HG02623 (cell line): ENCODE measurements around the gene CTNNA3.

Experiments
- ATAC-seq: cut with Tn5 transposase; IDR thresholded peaks from one replicate; pipeline ENCODE4 v1.9.1; 2021; ENCODE audit warnings: moderate library complexity; ENCODE audit not compliant: unreplicated experiment

Gene CTNNA3

DNA sequence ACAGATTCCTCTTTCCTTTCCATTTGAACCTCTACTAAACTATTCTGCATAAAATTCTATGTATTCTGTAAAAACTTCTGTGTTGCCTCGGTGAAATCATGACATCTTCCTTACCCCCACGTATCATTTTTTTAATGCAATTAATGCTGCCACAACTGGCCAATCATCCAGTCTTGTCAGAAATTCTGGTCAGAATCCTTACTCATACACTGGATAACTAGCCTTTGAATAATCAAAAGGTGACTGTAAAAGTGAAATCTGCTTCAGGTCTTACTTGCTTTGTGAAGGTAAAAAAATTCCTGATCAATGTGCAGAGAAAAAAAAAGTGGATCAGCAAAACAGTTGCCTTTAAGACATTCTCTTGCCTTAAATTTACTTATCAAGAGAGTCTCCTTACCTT lies 859.2 kb downstream of the CTNNA3 start:
- no peak for ATAC-seq

DNA sequence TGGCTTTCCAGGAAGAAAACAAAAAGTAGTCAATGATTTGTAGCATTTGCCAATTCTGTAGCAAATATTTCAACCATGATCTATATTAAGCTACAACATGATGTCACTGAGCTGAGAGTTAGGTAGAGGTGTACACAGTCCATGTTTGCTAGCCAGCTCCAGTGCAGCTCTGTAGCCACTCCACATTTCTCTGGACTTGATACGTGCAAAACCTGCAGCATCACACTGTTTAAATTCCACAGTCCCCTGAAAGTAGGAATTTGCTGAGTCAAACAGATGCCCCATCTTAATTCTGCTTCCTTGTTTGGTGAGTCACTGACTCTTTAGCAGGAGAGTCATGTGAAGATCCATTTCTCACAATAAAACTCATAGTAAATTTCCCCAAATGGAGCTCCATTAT lies 859.9 kb downstream of the CTNNA3 start:
- no peak for ATAC-seq

DNA sequence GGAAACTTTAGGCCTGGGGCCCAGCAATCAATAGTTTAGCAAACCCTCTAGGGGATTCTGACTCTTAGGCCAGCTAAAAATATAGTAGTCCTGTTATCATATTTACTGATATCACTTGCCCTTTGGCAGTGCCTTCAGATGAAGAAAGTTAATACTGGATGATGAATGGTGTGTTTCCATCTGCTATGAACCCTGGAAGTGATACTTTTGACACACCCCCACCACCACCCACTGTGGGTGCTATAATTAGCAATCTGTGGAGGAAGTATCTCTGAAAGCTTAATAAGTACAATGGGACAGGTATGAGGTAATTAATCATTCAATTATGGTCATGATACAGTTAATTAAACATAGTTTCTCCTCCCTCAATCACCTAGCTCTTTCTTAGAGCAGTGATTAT lies 860.6 kb downstream of the CTNNA3 start:
- ATAC-seq = no peak

DNA sequence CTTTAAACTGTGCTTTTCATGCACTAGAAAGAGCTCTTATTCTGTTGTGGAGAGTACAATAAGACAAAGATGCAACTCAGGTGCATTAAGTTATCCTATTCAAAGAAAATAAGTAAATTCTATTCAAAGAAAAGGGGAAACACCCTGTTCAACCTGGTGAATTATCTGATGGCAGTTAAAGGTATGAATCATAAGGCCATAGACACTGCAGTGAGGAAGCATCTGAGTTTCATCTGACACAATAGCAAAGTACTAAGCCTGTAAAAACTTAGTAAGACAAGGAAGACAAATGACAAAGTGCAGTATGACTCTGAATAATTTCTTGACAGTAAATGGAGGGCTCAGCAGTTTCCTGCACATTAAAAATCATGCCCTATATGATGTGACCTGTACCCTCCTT lies 861.2 kb downstream of the CTNNA3 start:
- ATAC-seq = no peak

DNA sequence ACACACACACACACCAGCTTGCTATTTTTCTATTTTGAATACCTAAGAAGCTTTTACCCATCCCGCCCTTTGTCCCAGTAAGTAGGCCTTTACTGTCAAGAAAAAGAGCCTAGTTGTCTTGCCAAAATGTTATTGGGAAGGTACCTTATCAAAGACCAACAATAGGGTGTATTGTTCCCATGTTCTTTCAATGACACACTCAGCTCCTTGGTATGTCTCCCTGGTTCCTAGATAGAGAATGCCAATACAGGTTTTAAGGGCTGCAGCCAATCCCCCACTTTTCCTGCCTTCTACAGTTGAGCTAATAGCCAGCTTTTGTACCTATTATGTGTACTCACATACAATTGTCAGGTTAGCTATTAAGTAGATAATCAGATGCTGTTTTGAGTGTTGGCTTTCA lies 862.1 kb downstream of the CTNNA3 start:
- ATAC-seq = no peak

DNA sequence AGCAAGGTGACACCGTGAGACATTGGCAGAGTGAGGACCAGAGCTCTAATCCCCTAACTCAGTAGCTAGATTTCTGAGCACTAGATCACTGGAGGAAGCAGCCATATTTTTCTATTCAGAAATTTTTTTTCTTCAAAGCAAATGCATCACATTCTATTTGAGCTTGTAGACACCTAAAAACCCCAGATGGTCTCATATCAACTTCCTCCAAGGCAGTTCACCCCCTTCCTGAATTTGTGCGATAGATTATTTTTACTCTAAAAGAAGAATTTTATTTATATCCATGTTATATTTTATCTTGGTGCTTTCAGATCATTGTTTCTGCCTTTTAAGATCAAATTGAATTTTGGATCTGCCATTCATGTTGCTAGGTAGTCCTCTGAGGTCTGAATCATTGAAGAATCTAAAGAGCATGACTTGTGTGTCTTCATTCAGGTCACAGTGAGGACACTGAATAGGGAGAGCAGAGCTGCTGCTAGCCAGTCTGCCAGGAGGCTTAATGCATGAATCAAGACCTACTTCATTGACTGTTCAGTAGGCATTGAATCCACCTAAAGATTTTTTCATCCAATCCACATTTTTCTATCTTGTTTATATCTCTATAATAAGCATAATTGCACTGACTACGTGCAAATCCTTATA lies 863.1 kb downstream of the CTNNA3 start:
- no peak for ATAC-seq

DNA sequence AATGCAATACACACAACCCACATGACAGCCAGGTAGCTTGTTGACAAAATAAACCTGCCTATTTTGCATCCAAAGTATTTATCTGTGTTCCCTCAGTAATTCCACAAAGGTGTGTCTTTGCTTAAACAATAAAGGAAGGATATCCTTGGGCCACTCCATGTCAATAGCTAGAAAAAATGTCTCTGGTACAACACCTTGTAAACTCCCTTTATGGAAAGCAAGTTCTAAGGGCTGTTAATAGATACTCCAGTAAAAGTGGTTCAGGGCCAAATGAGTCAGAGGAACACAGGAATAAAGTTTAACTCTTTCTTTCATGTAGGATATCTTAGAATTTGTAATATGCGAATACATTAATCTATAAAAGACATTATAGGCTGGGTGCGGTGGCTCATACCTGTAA lies 867.0 kb downstream of the CTNNA3 start:
- ATAC-seq = no peak

DNA sequence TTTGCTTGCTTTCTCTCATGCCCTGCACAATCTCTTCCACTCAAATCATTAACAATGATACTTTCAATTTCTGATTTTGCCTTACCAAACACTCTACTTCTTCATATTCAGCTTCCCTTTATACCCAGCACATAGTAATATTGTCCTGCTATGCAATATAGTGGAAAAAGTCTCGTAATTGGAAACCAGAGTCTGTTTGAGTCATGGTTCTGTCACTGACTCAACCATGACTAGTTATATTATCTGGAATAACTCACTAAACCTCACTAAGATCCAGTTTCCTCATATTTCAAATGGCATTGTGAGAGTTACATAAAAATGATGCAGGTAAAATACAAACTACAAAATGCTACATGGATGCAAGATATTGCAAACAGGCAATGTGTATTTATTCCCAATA lies 868.6 kb downstream of the CTNNA3 start:
- ATAC-seq = no peak

DNA sequence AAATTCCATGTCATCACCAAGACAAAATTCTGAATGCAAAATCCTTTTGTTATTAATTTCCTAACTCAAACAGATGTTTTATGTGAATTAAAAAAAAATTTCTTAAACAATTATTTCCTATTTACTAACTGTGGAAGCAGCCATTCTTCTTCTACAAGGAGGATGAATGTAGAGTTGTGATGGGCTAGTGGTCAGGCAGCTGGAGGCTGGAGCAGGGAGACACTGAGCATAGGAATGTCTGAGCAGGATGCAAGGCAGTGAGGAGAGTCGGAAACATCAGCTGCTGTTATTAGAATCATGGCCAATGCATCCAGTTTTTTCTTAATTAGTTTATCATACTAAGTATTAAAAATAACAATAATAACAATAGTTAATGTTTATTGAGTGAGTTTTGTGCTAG lies 872.7 kb downstream of the CTNNA3 start:
- no peak for ATAC-seq

DNA sequence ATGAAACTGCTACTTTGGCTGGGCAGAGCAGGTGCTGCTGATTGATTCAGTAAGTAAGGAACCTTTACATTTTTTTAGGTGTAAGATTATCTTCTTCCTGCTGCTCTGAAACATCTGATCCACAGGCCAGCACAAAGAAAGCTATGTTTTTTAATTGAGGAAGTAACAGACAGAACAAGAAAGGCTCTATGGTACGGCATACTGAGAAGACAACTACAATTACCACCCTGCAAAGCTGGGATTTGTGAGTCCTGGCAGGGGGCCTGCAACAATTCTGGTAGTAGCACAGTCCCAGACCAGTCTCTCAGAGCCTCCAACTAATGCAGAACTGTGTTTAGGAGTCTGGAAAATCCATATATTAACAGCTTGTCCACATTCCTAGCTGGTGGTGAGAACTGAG lies 873.2 kb downstream of the CTNNA3 start:
- no peak for ATAC-seq

DNA sequence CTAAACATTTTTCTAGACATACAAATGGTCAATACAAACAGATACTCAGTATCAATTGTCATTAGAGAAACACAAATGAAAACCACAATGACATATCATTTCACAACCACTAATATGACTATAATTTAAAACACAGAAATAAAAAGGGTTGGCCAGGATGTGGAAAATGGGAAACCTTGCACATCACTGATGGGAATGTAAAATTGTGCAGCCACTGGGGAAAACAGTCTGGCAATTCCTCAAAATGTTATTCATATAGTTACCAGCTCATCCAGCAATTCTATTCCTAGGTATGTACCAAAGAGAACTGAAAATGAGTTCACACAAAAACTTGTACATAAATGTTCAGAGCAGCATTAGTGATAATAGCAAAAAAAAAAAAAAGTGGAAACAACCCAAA lies 876.3 kb downstream of the CTNNA3 start:
- no peak for ATAC-seq

DNA sequence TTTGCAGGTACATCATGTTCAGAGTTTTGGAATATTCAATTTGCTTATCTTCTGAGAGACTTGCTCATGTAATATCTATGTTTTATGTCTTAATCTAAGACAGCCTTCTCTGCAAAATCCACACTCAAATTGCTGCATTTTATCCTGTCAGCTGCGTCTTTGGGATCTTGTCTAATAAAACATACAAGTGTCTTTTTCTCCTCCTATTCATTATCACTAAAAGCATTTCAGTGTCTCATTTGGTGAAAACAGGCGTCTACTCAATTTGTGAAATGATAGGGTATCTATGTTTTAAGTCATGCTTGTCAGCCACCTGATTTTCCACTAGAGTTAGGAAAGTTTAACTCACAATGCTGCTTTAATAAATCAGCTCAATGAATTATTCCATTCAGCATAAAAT lies 882.9 kb downstream of the CTNNA3 start:
- no peak for ATAC-seq

DNA sequence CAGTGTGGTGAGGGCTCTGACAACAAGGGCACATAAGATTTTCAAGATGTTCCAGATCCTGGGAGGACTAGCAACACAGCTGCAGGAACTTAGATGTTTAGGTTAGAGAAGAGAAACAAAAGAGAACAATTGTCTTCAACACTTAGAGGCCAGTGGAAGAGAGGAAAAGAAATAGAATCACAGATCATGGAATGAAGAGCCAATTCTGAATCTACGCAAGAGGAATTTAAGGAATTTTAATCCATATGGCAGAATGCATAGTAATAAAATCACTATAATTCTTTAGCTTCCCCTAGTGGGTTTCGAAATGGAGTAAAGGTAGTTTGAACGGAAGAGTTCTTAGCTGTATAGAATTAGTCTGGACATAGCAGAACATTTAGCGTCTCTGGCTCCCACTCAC lies 884.8 kb downstream of the CTNNA3 start:
- no peak for ATAC-seq

DNA sequence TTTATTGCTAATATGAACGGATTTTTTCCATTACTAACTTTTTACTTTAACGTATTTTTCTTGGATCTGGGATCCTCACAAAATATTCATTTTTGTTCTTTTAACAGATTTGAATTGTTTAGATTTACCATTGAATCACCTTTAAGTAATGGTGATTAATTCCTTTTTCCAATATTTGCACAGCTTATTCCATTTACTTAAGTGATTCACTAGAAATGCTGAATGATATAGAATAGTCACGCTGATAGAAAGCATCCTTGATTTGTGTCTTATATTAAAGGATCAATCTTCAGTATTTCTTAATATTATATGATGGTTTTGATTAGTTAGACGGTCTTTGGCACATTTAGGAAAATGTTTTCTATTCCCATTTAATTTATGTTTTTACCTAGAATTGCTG lies 886.6 kb downstream of the CTNNA3 start:
- ATAC-seq = no peak

DNA sequence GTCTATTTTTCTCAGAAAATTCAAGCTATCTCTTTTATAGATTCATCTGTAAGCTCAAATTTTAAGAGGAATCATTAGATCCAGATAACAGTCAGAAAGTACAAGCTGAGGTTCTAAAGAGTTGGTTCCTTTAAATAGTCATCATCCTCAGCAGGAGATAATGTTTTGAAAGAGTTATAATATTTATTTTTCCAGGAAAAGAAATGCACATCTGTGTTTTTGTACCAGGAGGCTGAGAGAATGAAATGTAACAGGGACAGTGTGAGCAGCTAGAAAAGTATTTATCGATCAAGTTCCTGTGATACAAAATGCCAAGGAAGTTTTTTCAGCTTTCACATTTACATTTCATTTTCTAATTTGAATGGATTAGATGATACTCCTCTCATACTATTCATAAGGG lies 890.4 kb downstream of the CTNNA3 start:
- ATAC-seq = no peak

DNA sequence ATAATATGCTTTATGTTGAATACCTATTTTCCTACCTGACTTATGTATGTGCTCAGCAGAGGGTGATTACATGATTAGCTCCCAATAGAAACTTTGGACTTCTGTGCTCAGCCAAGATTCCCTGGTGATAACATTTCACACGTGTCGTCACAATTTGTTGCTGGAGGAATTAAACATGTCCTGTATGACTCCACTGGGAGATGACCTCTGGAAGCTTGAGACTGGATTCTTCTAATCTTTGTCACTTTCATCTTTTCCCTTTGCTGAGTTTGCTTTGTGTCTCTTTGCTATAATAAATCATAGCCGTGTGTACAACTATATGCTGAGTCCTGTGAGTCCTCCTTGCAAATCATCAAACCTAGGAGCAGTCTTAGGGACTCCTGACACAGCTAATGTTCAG lies 891.0 kb downstream of the CTNNA3 start:
- ATAC-seq = no peak

DNA sequence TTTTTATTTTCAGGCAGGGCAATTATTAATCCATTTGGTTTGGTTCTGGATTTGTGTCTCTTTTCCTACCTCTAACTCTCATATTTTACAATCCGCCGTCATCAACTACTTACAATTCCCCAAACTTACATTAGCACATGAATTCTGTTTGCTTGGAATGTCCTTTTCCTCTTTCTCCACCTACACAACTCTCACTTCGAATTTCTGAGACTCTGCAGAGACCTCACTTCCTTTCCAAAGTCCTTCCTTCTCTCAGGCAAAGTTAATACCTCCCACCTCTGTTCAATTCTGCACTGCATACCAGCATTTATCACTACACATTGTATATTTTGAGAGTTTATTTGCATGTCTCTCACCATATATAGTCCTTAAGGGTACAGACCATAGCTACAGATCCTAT lies 892.8 kb downstream of the CTNNA3 start:
- ATAC-seq = no peak

DNA sequence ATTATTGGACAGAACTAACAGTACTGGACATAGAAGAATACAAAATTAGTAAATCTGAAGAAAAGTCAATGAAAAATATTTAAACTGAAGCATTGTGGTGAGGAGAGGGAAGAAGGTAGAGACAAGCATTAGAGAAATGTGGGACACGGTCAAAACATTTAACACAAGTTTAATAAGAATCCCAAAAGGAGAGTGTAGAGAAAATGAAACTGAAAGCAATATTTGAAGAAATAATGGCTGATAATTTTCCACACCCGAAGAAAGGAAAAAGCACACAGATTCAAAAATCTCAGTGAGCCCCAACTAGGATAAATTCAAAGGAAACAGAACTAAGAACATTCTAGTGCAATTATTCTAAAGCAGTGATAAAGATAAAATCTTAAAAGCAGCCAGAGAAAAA lies 896.5 kb downstream of the CTNNA3 start:
- ATAC-seq = no peak

DNA sequence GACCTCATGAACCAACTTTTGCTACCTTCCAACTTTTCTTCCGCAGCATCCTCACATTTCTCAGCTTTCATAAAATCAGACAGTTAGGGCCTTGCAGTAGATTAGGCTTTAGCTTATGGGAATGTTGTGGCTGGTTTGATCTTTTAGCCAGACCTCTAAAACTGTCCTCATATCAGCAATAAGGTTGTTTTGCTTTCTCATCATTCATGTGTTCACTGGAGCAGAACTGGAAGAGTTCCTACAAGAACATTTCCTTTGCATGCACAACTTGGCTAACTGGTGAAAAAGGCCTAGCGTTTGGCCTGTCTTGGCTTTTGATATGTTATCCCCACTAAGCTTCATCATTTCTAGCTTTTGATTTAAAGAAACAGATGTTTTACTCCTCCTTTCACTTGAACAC lies 900.1 kb downstream of the CTNNA3 start:
- ATAC-seq = no peak

DNA sequence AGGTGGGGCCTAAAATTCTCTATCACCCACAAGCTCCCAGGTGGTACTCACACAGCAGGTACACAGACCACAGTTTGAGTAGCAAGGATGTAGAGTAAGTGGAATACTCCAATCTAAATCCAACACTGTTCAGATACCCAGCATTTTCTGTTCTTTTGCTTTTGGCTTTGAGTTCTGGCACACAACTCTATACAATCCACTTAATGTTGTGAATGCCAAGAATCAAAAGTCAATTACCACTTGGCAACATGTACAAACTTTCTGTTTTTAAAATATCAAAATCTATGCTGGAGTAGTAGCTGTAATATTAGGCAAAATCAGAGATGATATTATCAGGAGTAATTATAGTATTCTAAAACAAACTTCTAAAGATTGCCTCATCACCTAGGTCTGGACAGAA lies 903.6 kb downstream of the CTNNA3 start:
- no peak for ATAC-seq

DNA sequence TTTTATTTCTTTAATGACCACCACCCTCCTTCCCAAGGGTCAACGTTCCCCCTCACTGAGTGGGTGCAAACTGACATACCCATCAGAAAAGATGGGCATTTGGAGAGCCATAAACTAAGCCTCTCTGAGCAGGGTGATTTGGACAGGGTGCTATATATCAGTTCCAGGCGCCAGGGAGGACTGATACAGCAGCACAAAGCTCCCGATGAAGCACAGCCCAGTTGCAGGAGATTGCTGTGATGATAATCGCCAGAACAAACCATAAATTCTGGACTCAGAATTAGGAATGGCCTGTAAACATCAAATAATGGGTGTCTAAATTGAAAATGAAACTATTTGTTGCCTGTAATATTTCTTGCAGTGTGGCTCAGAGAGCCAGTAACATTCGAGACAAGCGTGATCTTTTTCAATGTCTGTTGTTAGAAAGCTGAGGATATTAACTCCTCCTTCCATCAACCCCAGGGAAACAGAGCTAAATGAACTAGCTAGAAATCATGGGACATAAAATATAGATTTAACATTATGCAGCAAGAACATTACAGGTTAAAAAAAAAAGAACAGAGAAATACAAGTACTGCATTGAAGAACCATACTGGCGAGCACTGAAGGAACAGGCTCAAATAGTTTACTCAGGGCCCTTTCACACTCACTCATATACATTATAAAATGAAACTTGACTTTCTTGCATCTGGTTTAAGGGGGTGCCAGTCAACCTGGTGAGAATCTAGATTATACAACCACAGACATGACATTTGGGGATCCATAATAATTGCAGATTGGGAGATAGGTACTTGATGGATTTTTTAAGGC lies 907.6 kb downstream of the CTNNA3 start:
- no peak for ATAC-seq

DNA sequence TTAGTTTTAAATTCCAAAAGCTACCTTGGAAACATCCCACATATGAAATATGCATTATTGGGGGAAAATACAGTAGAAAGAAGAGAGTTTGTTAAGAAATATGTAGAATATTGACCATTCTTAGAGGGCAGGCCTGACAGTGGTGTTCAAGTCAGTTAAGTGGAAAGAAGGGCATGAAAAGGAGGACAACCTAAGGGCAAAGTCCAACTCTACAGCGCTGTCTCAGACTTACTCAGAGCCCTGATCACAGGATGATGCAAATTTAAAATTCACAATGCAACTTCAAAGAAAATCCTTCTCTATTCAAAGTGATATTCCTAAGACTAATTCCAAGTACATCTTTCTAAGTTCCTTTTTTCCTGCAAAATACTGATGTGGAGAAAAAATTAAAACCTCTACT lies 909.3 kb downstream of the CTNNA3 start:
- ATAC-seq = no peak

DNA sequence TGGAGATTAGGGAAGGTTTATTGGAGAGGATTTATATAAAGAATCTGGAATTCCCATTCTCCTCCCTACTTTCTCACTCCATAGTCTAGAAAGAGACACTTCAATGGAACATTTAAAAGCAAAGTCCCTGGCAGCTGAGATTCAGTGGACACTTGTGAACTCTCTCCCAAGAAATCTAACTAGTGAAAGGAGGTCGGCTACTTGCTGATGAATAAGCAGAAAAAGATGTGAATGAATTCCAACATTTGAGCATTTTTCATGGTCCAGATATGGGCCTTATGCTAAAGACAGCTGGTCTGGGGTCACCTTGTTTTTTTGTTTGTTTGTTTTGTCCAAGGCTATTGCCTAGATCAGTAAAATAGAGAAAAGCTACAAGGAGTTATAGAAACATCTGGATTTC lies 911.2 kb downstream of the CTNNA3 start:
- ATAC-seq = no peak
